ENCODE results near the gene SYCP2L.

Gene SYCP2L

DNA sequence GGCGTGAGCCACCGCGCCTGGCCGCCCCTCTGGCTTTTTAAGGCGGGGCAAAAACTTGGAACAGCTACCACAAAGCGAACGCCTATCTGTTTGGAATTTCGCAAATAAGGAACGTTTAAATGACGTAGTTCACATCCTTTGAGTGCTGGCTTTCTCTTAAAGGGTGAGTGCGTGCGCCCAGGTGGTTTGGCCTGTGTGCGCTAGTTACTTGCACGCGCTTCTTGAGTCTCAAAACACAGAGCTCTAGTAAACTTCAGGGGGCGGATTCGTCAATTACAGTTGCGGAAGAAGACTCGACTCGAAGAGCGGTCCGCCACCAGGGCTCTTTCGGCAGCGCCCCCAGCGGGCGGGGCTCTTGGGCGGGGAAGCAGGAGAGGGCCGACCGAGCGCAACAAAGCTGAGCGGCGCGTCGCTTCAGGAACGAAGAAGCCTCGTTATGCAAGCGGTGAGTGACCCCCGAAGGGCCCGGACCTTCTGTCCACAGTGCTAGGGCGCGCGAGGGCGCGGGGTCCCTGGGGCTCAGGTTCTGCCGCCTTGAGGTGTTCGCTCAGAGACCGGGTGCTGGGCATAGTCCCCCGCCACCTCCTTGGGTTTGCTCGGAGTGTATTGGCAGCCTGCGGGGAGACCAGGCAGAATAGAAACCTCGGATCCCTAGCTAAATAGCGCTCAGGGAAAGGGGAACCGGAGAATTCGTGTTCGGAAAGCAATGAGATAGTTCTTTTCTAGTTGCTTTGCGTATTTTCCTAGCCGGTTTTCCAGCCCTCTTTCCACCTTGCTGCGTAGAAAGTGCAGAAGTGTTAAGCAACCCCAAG, at the start of gene SYCP2L:
Gene SYCP2L, plus strand, starts transcription at position 362 of the 812 bp plus-strand sequence. Its CDS starts 75 bp downstream, at position 437.
- H2AFZ ChIP-seq (ENCODE audit: low read depth) = peak within 1 kb of the TSS; percentile 69

GRCh38 chr6:10837622-10837994, 49.2 kb upstream of the SYCP2L start:
- no peaks in the 10 kb centered on the region for H3K36me3 ChIP-seq (ENCODE audit: insufficient read depth)
- TF ChIP-seq, protein P1, sequence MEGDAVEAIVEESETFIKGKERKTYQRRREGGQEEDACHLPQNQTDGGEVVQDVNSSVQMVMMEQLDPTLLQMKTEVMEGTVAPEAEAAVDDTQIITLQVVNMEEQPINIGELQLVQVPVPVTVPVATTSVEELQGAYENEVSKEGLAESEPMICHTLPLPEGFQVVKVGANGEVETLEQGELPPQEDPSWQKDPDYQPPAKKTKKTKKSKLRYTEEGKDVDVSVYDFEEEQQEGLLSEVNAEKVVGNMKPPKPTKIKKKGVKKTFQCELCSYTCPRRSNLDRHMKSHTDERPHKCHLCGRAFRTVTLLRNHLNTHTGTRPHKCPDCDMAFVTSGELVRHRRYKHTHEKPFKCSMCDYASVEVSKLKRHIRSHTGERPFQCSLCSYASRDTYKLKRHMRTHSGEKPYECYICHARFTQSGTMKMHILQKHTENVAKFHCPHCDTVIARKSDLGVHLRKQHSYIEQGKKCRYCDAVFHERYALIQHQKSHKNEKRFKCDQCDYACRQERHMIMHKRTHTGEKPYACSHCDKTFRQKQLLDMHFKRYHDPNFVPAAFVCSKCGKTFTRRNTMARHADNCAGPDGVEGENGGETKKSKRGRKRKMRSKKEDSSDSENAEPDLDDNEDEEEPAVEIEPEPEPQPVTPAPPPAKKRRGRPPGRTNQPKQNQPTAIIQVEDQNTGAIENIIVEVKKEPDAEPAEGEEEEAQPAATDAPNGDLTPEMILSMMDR (conservative IDR thresholded peaks at IDR 0.05; ENCODE audit: low read depth, low read length) = no peak
- H4K20me1 ChIP-seq (ENCODE audit: insufficient read depth) = no peaks in the 10 kb centered on the region
- peak overlapping the region; percentile 69 for H3K9ac ChIP-seq
- H3K27me3 ChIP-seq (ENCODE audit: insufficient read depth, low read depth) = peaks cover 13% of the 10 kb centered on the region; the same call in 1 of the 2 replicates
- peaks cover 11% of the 10 kb centered on the region for H3K4me1 ChIP-seq (ENCODE audit: low read depth, poor library complexity, severe bottlenecking)
- H3K4me3 ChIP-seq (IDR thresholded peaks at IDR 0.05; ENCODE audit: insufficient read depth, low read depth, low read length) = peak overlapping the region; percentile 40
- no peak overlapping the region for H3K27ac ChIP-seq
- H3K4me2 ChIP-seq = peak overlapping the region; percentile 93
- H3K79me2 ChIP-seq (ENCODE audit: insufficient read depth, low read depth) = no peaks in the 10 kb centered on the region
- peak overlapping the region; percentile 94 for H2AFZ ChIP-seq (ENCODE audit: low read depth)

More for the DNA sequence above, at the start of gene SYCP2L:
- Histone ChIP-seq H3K79me2 (ENCODE audit: insufficient read depth, low read depth) (no peaks in the 10 kb centered on the region), H3K4me2 (peak within 1 kb of the TSS; percentile 39), H3K27ac (no peak within 1 kb of the TSS), H3K9ac (peak within 1 kb of the TSS; percentile 5; the same call in 1 of the 2 replicates), H4K20me1 (ENCODE audit: insufficient read depth) (no peaks in the 10 kb centered on the region), H3K4me3 (IDR thresholded peaks at IDR 0.05; ENCODE audit: insufficient read depth, low read depth, low read length) (no peak within 1 kb of the TSS), H3K36me3 (ENCODE audit: insufficient read depth) (no peaks in the 10 kb centered on the region), H3K27me3 (ENCODE audit: insufficient read depth, low read depth) (no peaks in the 10 kb centered on the region), H3K4me1 (ENCODE audit: low read depth, poor library complexity, severe bottlenecking) (peaks cover 12% of the 10 kb centered on the region)
- TF ChIP-seq, protein P1 (conservative IDR thresholded peaks at IDR 0.05; ENCODE audit: low read depth, low read length) = 0 out of 2 replicates have a peak, but pooled peaks have one; percentile 9

DNA sequence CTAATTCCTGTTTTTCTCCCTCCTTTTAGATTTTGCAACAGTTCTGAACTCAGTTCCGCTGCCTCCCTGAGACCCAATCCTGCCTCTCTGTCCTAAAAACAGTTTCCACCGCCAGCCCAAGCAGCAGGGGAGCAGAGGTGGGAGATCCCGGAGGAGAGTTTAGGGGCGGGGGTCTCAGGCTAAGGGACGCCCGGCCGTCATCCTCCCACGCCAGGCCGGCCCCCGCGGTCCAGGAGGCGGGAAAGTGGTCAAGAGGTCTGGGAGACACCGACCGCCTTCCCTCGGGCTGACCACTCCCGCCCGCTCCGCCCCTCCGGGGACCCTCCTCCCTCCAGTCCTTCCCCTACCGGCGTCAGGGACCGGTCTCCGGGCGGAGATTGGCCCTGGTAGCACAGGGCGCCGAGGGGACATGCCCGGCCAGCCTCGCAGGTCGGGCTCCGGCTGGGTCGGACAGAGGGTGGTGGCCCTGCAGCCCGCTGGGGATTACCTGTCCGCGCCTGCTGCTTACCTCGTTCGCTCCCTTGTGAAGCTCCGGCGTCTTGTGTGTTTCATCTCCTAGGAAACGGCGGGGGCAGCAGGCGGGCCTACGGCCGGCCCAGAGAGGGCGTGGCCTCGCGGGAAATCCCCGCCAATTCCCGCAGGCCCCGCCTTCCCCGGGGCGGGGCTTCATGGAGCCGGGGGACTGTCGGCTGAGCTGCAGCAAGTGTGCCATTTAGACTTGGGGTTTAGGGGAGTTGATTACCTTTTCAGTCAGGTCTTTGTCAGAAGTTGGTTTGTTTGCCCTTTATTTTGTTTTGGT, 48.7 kb upstream of the SYCP2L start, which contains the start of gene MAK:
Gene MAK, minus strand, starts transcription at position 545 of the 799 bp plus-strand sequence. CDS start 7,891 bp downstream, outside the sequence.
- TF ChIP-seq, protein P1 (conservative IDR thresholded peaks at IDR 0.05; ENCODE audit: low read depth, low read length) = no peak
- Histone ChIP-seq H3K4me3 (IDR thresholded peaks at IDR 0.05; ENCODE audit: insufficient read depth, low read depth, low read length) (peak within 1 kb of the TSS; percentile 40), H3K4me2 (peak within 1 kb of the TSS; percentile 93), H2AFZ (ENCODE audit: low read depth) (peak within 1 kb of the TSS; percentile 94), H3K9ac (peak within 1 kb of the TSS; percentile 69), H3K27me3 (ENCODE audit: insufficient read depth, low read depth) (peaks cover 13% of the 10 kb centered on the region; the same call in 1 of the 2 replicates), H3K27ac (peak within 1 kb of the TSS; percentile 30; the same call in 1 of the 2 replicates), H3K4me1 (ENCODE audit: low read depth, poor library complexity, severe bottlenecking) (peaks cover 11% of the 10 kb centered on the region), H3K36me3 (ENCODE audit: insufficient read depth) (no peaks in the 10 kb centered on the region), H3K79me2 (ENCODE audit: insufficient read depth, low read depth) (no peaks in the 10 kb centered on the region), H4K20me1 (ENCODE audit: insufficient read depth) (no peaks in the 10 kb centered on the region)

- Histone ChIP-seq H3K27ac (no peak overlapping the region), H3K36me3 (ENCODE audit: insufficient read depth) (no peaks in the 10 kb centered on the region), H3K4me1 (ENCODE audit: low read depth, poor library complexity, severe bottlenecking) (peaks cover 11% of the 10 kb centered on the region), H3K4me3 (IDR thresholded peaks at IDR 0.05; ENCODE audit: insufficient read depth, low read depth, low read length) (peak overlapping the region; percentile 40), H2AFZ (ENCODE audit: low read depth) (peak overlapping the region; percentile 94), H3K9ac (peak overlapping the region; percentile 69; the same call in 1 of the 2 replicates), H3K4me2 (peak overlapping the region; percentile 93), H3K27me3 (ENCODE audit: insufficient read depth, low read depth) (peaks cover 13% of the 10 kb centered on the region; the same call in 1 of the 2 replicates), H4K20me1 (ENCODE audit: insufficient read depth) (no peaks in the 10 kb centered on the region), H3K79me2 (ENCODE audit: insufficient read depth, low read depth) (no peaks in the 10 kb centered on the region)
- TF ChIP-seq, protein P1 (conservative IDR thresholded peaks at IDR 0.05; ENCODE audit: low read depth, low read length) = no peak
Observed at GRCh38 chr6:10838794-10839333, 48.0 kb upstream of the SYCP2L start.

Measured in KMS-11 (cell line).